WTC11 (cell line): Measurements from ENCODE around the gene SH3D21.

Experiments used
- CTCF ChIP-seq: fragments of 200-600 bp; IDR thresholded peaks from 2 replicates; pipeline ENCODE4 v1.8.0; 2022; ENCODE audit warnings: antibody characterized with exemption
- ESRRA ChIP-seq: sonication (generic); formaldehyde crosslinking; IDR thresholded peaks from 2 replicates; pipeline ENCODE4 v1.8.1; 2022; ENCODE audit warnings: mild to moderate bottlenecking, missing genetic modification reagents, borderline replicate concordance
- IRF1 ChIP-seq: sonication (generic); formaldehyde crosslinking; IDR thresholded peaks from 2 replicates; pipeline ENCODE4 v1.8.0; 2023; ENCODE audit warnings: missing genetic modification reagents

- TF ChIP-seq ESRRA (CRISPR knock-in tag) (no peak), IRF1 (CRISPR knock-in tag) (no peak), CTCF (no peak)
These were observed 19.4 kb upstream of the SH3D21 start for GRCh38 chr1:36286802-36287201.
